GM23248 (cell line): Measurements from ENCODE around the gene MAGEA9.
"Not testable (repeated sequence)": the region's sequence is repeated elsewhere in the genome, so short reads cannot be mapped to it uniquely, and the experiment has no call there.

Experiments
- EZH2 ChIP-seq: fragments of 200-600 bp; sonication (generic); IDR thresholded peaks from 2 replicates; pipeline ENCODE4 v1.6.1; 2018; ENCODE audit warnings: antibody characterized with exemption, mild to moderate bottlenecking; ENCODE audit not compliant: insufficient read depth, poor library complexity, severe bottlenecking
- EZH2phosphoT487 ChIP-seq: fragments of 200-600 bp; sonication (generic); IDR thresholded peaks from 2 replicates; pipeline ENCODE4 v1.6.1; 2018; ENCODE audit warnings: antibody characterized with exemption, moderate library complexity, mild to moderate bottlenecking, low read depth; ENCODE audit not compliant: insufficient read depth

DNA sequence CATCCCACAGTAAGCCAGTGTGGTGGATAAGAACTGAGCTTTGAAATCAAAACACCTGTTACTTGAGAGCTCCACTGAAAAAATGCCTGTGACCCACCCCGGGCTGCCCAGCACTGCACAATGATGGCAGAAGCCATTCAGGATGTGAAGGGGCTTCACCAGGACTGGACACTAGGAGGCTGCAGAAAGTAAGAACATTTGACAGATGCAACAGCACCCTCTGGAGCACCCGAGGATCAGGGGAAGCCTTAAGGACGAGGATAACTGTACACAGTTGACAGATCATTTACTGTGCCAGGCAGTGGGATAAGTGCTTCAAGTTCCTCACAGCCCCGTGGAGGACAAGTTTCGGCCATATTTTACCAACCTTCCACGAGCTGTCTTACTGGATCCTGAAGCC, 39.5 kb upstream of the MAGEA9 start:
- not testable (repeated sequence) for TF ChIP-seq EZH2, EZH2phosphoT487
